Renal pelvis (tissue), 4 donors: ENCODE results near the gene SF3B3. TPM values are rescaled to one million over a fixed set of nuclear protein-coding genes. Genes with fewer than 3 reads are reported as not detected.

Source experiments
- DNase-seq: peaks from one replicate; pipeline ENCODE4 v3.0.0-alpha.2; 2013
- polyA plus RNA-seq, 3 donors: library from polyadenylated mRNA; unstranded; fragments of 120-200 nt; gene quantifications; one replicate each; pipeline ENCODE4 v1.2.1, GENCODE V29; 2013; ENCODE audit not compliant: insufficient read length in 3 of 3

SF3B3 gene
- polyA plus RNA-seq, 3 donors = 372 to 405 (median 381) TPM

DNA sequence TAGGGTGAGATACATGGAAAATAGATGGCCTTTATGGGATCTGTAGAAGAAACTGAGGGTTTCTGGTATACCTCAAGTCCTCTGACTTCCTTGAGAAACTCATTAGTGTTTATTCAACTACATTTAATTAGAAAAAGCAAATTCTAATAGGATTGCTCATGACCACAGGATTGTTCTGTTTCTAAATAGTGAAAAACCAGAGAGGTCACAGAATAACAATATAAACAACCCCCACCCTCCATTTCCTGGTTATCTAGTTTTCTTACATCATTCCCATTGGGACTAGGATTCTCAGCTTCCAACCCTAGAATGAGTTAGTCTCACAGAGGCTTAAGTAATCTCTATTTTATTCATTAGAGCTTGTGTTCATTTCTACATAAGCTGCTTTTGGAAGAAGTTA, 30.0 kb downstream of the SF3B3 start:
- no peak for DNase-seq

DNA sequence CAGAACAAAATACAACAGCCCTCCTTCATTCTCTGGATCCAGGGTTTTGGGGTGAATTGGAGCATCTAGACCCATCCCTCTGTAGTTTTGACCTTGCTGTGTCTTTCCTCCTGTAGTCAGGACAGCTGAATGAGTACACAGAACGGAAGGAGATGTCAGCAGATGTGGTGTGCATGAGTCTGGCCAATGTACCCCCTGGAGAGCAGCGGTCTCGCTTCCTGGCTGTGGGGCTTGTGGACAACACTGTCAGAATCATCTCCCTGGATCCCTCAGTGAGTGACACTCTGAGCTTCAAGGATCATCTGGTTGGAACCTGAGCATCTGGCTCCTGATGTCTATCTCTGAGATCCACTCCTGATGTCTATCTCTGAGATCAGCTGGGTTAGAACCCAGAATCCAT, 32.4 kb downstream of the SF3B3 start:
- DNase-seq = no peak

DNA sequence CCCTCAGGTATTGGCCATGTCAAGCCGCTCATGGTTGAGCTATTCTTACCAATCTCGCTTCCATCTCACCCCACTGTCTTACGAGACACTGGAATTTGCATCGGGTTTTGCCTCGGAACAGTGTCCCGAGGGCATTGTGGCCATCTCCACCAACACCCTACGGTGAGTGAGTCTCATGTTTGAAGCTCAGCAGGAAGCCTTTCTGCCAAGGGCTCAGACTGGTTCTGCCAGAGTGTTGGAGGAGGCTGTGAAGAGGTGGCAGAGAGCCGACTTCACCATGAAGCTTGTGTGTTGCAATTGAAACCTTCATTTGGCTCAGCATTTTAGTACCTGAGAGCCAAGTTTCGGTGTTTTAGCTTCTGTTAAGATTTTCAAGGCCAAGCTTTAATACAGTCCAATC, 38.0 kb downstream of the SF3B3 start:
- no peak for DNase-seq

DNA sequence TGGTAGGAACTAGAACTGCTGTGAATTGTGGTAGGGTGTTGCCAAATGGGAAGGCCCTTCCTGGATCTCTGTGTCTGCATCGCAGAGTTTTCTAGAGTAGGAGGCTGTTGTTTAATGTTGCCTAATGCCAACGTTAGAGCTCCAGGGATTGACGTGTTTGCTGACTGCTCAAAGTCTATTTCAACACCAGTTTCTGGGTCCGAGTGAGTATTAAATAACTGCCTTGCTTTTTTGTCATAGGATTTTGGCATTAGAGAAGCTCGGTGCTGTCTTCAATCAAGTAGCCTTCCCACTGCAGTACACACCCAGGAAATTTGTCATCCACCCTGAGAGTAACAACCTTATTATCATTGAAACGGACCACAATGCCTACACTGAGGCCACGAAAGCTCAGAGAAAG, 40.0 kb downstream of the SF3B3 start:
- DNase-seq = no peak

DNA sequence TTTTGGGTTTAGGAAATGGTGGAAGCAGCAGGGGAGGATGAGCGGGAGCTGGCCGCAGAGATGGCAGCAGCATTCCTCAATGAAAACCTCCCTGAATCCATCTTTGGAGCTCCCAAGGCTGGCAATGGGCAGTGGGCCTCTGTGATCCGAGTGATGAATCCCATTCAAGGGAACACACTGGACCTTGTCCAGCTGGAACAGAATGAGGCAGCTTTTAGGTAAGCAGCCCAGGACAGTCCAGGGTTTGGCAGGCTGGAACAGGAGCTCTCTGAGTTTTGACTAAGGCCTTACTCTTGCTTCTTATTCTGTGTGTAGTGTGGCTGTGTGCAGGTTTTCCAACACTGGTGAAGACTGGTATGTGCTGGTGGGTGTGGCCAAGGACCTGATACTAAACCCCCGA, 41.4 kb downstream of the SF3B3 start:
- DNase-seq = no peak

DNA sequence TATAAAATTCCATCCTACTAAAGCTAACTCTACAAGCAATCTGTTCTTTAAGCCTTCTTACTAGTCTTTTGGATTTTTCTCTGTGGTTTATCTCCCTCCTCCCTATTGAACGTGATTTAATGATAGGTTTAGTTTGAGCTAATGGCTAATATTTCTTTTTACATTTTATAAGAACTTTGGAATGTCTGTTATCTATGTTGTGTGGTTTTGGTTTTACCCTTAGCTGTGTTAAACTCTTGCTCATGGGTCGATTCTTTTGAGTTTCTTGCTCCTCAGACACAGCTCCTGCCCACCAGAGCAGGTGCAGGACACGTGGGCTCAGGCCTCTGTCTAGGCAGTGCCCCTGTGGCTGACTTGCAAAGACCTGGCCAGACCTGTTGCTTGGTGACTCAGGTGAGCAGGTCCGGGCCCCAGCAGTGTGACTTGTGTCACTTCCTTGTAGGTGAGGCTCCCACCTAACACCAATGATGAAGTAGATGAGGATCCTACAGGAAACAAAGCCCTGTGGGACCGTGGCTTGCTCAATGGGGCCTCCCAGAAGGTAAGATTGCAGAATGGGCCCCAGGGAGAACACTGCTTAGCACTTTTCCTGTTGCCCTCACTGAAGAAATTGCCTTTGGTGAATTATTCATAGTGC, 45.1 kb downstream of the SF3B3 start:
- no peak for DNase-seq

DNA sequence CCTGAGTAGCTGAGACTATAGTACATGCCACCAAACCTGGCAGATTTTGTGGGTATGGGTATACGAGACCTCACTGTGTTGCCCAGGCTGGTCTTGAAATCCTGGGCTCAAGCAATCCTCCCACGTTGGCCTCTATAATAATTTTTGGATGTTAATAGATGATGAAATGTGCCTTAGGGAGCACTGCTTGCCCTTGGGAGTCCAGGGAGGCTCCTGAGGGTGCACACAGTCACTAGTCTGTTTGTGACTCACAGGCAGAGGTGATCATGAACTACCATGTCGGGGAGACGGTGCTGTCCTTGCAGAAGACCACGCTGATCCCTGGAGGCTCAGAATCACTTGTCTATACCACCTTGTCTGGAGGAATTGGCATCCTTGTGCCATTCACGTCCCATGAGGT, 46.1 kb downstream of the SF3B3 start:
- no peak for DNase-seq

DNA sequence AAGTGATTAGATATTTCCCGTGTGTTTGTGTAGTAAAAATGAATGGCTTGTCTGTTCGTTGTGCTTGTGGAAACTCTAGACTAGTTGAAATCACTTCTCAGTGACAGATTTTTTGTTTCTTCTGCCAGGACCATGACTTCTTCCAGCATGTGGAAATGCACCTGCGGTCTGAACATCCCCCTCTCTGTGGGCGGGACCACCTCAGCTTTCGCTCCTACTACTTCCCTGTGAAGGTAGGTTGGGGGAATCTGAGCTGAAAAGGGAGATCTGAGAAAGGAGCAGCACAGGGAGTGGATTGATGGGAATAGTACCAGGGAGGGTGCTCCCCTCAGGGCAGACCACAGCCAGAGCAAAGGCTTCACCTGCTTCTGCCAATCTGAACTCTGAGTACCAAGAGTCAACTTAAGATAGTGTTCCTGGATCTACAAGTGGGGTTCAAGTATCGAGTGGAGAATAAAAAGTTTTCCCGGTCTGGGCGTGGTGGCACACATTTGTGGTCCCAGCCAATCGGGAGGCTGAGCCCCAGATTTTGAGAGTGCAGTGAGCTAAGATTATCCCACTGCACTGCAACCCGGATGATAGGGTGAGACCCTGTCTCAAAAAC, 47.5 kb downstream of the SF3B3 start:
- DNase-seq = no peak

DNA sequence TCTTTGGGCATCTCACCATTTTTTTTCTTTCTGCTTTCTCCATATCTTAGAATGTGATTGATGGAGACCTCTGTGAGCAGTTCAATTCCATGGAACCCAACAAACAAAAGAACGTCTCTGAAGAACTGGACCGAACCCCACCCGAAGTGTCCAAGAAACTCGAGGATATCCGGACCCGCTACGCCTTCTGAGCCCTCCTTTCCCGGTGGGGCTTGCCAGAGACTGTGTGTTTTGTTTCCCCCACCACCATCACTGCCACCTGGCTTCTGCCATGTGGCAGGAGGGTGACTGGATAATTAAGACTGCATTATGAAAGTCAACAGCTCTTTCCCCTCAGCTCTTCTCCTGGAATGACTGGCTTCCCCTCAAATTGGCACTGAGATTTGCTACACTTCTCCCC, 48.0 kb downstream of the SF3B3 start:
- DNase-seq = no peak

DNA sequence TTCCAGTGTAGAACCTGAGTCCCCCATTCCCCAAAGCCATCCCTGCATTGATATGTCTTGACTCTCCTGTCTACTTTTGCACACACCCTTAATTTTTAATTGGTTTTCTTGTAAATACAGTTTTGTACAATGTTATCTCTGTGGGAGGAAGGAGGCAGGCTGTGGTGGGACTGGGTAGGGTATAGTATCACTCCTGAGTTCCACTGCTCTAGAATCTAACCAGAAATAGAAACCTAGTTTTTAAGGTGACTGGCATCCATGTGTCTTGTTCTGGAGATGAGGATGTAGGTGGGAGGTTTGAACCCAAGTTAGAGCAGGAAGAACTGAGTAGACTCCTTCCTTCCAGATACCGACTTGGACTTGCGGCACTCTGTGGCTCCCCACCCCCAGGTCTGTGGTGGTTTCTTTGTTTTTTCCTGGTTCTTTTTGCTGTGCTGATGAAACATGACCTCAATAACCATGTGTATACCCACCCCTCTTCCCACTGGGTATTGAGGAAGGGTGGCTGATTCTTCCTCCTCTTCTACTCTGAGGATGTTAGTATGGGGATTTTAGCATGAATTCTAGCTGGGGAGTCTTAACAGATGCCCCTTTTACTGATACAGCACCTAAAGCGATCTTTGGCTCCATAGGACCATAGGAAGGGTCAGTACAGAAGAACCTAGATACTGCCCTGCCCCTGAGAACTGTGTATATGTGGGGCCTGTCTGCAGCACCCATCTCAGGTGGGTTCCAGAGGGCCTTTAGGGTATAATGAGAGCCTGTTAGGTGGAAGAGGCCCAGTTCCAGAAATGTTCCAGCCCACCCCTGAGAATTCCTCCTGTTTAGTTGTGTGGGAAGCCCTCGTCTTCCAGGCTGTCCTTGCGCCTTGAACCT, 48.7 kb downstream of the SF3B3 start:
- DNase-seq = no peak

DNA sequence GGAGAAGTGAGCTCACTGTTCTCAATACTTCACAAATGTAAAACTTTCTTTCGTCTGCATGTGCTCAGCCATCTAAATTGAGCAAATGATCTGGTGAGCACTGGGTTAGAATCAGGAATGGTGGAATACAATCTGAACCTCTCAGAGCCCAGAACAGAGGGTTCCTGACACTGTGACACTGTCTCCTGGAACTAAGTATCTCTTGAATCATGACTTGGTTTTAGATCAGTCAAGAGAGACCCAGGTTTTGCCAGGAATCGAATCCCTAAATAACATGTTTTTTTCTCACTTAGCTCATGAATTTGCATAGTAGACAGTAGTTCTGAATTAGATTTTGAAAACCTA, 49.3 kb downstream of the SF3B3 start:
- DNase-seq = no peak

DNA sequence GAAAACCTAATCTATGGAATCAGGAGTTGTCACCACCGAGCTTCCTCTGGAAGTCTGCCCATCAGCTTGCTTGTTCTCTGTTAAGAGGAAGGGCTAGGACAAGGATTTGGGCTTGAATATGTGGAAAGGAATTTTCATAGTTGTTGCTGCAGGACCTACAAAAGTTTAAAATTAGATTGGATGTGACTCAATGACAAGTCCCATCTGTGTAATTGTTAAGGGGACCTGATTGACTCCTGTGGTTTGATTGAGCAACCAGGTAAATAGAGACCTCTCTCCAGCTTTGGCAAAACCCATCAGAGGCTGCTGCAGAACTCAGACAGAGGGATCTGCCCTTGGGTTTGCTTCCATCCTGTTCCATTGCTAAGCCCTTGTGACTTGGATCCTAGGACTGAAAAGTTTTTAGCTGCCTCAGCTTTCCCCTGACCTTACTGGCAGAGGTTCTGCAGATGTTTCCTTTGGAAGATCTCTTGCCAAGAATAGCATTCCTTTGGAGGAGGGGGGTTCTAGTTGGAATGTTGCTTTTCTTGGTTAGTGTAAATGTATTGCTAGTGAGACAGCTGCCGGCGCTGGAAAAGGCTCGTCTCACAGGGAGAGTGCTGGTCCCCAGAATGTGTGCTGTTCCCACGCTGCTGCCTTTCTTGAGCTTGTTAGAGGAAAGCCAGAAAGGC, 50.0 kb downstream of the SF3B3 start:
- peak; percentile 84 for DNase-seq

DNA sequence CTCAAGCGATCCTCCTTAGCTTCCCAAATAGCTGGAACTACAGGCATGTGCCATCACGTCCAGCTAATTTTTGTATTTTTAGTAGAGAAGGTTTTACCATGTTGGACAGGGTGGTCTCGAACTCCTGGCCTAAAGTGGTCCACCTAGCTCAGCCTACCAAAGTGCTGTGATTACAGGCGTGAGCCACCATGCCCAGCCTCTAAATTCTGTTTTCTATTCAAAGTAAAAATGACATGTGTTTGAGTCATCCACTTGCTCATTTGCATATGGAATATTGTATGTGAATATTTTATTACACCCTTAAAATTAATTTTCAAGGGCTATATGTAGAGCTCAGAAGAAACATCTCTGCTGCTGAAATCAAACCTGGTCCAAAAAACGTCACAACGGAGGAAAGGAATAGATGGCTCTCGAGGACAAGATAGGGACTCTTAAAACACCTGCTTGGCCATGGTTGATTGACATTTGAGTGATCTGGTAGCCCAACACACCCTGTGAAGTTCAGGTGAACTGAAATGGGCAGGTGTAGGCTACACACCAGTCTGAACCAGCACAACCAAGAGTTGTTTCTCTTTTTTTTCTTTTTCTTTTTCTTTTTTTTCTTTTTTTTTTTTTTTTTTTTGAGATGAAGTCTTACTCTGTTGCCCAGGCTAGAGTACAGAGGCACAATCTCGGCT, 51.1 kb downstream of the SF3B3 start:
- no peak for DNase-seq

DNA sequence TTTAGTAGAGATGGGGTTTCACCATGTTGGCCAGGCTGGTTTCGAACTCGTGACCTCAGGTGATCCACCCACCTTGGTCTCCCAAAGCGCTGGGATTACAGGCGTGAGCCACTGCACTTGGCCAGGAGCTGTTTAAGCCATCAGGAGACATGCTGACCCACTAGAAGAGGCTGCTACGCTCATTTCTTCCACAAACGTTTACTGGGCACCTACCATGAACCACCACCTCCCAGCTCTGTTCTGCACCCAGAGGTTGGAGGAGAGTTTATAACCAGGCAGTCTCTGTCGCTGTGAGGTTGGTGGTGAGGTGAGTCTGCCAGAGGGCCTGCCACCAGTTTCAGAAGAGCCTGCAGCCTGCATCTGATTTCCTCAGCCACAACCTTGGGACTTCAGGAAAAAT, 51.8 kb downstream of the SF3B3 start:
- no peak for DNase-seq

DNA sequence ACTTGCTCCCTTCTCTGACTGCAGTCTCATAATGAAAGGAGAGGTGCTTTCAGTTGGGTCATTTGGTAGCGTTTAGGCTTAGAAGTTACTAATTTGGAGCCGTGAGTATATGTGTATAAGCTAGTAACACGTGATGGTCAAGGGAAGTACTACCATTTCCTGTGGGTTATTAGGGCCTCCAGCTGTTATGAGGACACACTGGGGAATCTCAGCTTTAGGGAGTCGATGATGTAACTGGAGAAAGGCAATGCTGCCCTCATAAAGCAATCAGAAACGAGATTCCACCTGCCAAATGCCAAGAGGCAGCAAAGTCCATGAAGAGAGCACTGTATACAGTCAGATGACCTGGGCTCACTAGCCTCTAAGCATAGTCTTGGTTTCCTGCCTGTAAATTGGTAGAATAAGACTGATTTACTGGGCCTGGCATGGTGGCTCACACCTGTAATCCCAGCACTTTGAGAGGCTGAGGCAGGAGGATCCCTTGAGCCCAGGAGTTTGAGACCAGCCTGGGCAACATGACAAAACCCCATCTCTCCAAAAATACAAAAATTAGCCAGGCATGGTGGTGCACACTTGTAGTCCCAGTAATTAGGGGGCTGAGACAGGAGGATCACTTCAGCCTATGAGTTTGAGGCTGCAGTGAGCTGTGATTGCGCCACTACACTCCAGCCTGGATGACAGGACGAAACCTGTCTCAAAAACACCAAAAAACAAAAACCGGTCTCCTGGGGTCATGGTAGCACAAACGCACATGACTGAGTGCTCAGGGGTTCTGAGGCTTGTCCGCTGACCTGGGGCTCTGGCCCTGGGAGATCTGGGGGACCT, 53.0 kb downstream of the SF3B3 start:
- peak; percentile 39 for DNase-seq

DNA sequence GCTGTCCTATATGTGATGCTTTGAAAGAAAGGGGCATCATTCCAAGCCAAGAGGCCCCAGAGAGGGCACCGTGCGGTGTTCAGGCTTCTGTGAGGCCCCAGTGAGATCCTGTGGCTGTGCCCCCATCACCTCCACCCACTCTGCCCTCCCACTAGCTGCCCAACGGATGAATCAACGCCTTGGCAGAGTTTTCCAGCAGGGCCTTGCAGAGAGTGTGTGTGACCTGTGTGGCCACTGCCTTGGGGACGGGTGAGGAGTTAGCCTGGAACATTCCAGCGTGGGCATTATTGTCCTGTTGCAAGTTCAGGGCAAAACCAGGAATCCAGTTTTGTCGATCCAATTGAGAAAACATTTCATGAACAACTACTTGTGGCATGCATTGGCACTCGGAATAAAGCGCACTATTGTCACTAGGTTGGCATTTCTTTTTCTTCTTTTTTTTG, 53.7 kb downstream of the SF3B3 start:
- no peak for DNase-seq

DNA sequence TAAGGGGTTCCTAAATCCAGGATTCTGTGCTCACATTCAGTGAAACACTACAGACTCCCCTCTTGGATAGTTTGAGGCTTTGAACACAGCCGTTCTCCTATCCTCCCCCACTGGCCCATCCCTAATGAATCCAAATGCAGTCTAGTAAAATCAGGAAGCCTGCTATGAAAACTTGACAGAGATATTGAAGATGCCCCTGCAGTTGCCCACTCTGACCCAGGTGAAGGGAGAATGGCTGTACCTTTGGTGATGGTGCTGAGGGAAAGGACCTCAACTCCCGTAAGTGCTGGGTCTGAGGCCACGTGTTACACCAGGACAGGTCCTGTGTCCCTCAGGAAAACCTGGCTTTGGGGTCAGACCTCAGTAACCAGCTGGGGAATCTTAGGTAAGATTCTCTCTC, 54.4 kb downstream of the SF3B3 start:
- no peak for DNase-seq

DNA sequence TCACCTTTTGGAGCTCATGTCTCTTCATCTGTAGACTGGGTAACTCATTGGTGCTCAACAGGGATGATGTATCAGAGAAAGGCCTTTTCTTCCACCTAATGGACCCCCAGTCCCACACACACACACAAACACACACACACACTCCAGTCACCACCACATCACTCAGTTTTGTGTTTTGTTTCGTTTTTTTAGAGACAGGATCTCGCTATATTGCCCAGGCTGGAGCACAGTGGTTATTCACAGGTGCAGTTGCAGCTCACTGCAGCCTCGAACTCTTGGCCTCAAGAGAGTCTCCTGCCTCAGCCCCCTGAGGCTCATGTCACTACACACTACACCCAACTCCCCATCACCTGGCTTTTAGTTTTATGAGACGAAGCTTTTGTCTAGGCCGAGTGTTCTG, 55.6 kb downstream of the SF3B3 start:
- no peak for DNase-seq

DNA sequence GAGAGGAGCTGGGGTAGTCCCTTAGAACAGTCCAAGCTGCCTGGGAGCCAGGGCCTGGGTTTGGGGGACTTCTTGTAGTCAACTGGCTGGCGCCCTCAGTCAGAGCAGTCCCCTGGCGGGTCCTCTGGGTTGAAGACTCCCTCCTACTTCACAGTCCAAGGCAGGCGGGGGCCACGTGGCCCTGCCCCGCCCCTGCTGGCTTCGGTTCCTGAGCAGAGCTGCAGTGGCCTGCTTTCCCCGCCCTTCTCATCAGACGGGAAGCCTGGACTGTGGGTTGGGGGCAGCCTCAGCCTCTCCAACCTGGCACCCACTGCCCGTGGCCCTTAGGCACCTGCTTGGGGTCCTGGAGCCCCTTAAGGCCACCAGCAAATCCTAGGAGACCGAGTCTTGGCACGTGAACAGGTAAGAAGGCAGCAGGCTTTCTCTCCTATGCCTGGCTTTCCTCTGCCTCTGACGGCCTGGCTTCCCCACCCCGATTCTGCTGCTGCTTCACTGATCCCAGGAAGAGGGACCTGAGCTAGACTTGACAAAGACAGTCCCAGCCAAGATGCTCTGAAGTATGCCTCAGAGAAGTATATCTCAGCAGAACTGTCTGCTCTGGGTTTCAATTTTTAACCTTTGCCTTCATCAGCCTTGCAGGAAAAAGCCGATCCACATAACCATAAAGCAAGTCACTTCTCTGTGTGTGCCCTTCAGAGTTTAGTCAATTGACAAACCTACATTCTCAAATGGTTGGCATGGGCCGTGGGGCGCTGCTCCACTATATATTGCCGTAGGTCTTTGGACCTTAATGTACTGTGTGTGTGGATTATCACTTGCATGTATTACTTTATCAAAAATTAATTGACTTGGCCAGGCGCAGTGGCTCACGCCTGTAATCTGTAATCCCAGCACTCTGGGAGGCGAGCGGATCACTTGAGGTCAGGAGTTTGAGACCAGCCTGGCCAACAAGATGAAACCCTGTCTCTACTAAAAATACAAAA, 56.3 kb downstream of the SF3B3 start:
- no peak for DNase-seq
